Measurements from ENCODE around the gene QRICH2. TPM values are rescaled to one million over a fixed set of nuclear protein-coding genes. Genes with fewer than 3 reads are reported as not detected.

The QRICH2 gene
- total and polyA plus RNA-seq, 9 of the 15 experiments (the other 6 are each of a cell fraction or from before 2014, with no cell fraction given): 0.03 to 1.6 (median 0.81) TPM

DNA sequence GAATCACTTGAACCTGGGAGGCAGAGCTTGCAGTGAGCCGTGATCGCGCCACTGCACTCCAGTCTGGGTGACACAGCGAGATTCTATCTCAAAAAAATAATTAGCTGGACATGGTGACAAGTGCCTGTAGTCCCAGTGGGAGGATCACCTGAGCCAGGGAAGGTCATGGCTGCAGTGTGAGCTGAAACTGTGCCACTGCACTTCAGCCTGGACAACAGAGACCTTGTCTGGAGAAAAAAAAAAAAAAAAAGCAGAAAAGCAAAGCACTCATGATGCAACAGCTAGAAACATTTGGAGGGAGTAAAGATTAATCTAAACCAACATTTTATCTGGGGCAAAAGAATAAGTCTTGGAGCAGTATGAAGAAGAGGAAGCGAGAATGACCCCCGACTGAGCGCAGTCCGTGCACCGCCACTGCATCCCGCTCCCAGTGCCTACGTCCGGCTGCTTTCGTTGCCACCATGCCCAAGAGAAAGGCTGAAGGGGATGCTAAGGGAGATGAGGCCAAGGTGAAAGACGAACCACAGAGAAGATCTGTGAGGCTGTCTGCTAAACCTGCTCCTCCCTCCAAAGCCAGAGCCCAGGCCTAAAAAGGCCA lies 37.4 kb upstream of the QRICH2 start:
- Histone ChIP-seq H3K9ac (ENCODE audit: insufficient read depth in 1 of 2, low read depth in 2 of 2, low read length in 2 of 2) (peak overlapping the region; percentile 19 to 84; a peak in 3 of 4 replicates), H3K9me3 (replicated peaks; ENCODE audit: control insufficient read depth, insufficient read depth, low read depth, low read length) (no peaks in the 10 kb centered on the region; the same call in 1 of the 2 replicates), H2AFZ (ENCODE audit: low read depth, low read length) (no peak overlapping the region), H4K20me1 (replicated peaks; ENCODE audit: control insufficient read depth, insufficient read depth, low read length) (no peaks in the 10 kb centered on the region), H3K36me3 (ENCODE audit: control insufficient read depth, insufficient read depth, low read length) (peaks cover 53% of the 10 kb centered on the region), H3K9me1 (ENCODE audit: control insufficient read depth, insufficient read depth, low read length) (no peaks in the 10 kb centered on the region), H3K4me1 (replicated peaks in 1 of 2; ENCODE audit: control insufficient read depth in 2 of 2, insufficient read depth in 2 of 2, low read length in 2 of 2) (peaks cover 7 to 12% of the 10 kb centered on the region in 2 experiments; a peak in 4 of 5 replicates), H3K79me2 (ENCODE audit: control insufficient read depth, insufficient read depth, low read length) (peaks cover 3% of the 10 kb centered on the region; the same call in 2 of the 3 replicates), H3K27me3 (ENCODE audit: control insufficient read depth in 2 of 2, insufficient read depth in 2 of 2, low read length in 2 of 2) (no peaks in the 10 kb centered on the region), H3K4me2 (ENCODE audit: insufficient read depth, low read length) (no peak overlapping the region), H3K4me3 (no peak overlapping the region), H3K27ac (ENCODE audit: extremely low read depth, low read depth, low read length) (peak overlapping the region; percentile 50; the same call in 1 of the 3 replicates)
- in situ Hi-C loops (cut with MboI): no loop called here
- 38% methylated on average over 14 of the region's 14 CpGs for WGBS (ENCODE audit: insufficient coverage, low coverage, missing lambda C conversion rate)
- ChIA-PET POLR2A (interaction anchor here (1.0 to 1.5 kb wide), 3 partner anchors 8 to 45 kb away, joined by 3 to 7 read pairs (median 4); partner anchors contain the start of gene PRPSAP1), CTCF (ENCODE audit: low intra/inter-chr PET ratio) (no interaction called here)
- intact Hi-C loops (cut with micrococcal nuclease): no loop called here
- no TSS peak for BruUV-seq (replicated peaks)
- DNase-seq (ENCODE audit: extremely low read depth in 1 of 4, low spot score in 3 of 4) (peak in 1 of 4 experiments; percentile 49), ATAC-seq (peak; percentile 93), FAIRE-seq (peak; percentile 62)
- TF ChIP-seq ZBTB12 (CRISPR knock-in tag; IDR thresholded peaks at IDR 0.05): no peak
- no peak for TF ChIP-seq SP1 (CRISPR knock-in tag; IDR thresholded peaks at IDR 0.05)
- 0 out of 2 replicates have a peak, but pooled peaks have one; percentile 21 for TF ChIP-seq ZNF644 (tag; IDR thresholded peaks at IDR 0.05; ENCODE audit: low read depth)
- no peak for TF ChIP-seq FOXM1 (IDR thresholded peaks at IDR 0.05; ENCODE audit: low read depth)
- no peak for TF ChIP-seq FOXM1 (CRISPR knock-in tag; IDR thresholded peaks at IDR 0.05; ENCODE audit: low read depth)
- TF ChIP-seq MCM2 (IDR thresholded peaks at IDR 0.05; ENCODE audit: low read depth): no peak
- TF ChIP-seq RBFOX2 (IDR thresholded peaks at IDR 0.05; ENCODE audit: low read depth, low read length): peak; percentile 44; the same call in 1 of the 2 replicates
- TF ChIP-seq ZBTB43 (CRISPR knock-in tag; IDR thresholded peaks at IDR 0.05): no peak
- TF ChIP-seq ID3 (CRISPR knock-in tag; IDR thresholded peaks at IDR 0.05): no peak
- TF ChIP-seq ID3 (tag; IDR thresholded peaks at IDR 0.05): no peak
- no peak for TF ChIP-seq ZNF23 (CRISPR knock-in tag; IDR thresholded peaks at IDR 0.05)
- peak; percentile 13; the same call in 1 of the 2 replicates for TF ChIP-seq MAFK (IDR thresholded peaks at IDR 0.05; ENCODE audit: low read length)
- TF ChIP-seq KAT8 (IDR thresholded peaks at IDR 0.05; ENCODE audit: low read depth): no peak
- TF ChIP-seq, protein P1, sequence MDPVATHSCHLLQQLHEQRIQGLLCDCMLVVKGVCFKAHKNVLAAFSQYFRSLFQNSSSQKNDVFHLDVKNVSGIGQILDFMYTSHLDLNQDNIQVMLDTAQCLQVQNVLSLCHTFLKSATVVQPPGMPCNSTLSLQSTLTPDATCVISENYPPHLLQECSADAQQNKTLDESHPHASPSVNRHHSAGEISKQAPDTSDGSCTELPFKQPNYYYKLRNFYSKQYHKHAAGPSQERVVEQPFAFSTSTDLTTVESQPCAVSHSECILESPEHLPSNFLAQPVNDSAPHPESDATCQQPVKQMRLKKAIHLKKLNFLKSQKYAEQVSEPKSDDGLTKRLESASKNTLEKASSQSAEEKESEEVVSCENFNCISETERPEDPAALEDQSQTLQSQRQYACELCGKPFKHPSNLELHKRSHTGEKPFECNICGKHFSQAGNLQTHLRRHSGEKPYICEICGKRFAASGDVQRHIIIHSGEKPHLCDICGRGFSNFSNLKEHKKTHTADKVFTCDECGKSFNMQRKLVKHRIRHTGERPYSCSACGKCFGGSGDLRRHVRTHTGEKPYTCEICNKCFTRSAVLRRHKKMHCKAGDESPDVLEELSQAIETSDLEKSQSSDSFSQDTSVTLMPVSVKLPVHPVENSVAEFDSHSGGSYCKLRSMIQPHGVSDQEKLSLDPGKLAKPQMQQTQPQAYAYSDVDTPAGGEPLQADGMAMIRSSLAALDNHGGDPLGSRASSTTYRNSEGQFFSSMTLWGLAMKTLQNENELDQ (CRISPR knock-in tag; IDR thresholded peaks at IDR 0.05; ENCODE audit: borderline replicate concordance): no peak
- peak; percentile 83 for TF ChIP-seq SMARCE1 (IDR thresholded peaks at IDR 0.05)
- TF ChIP-seq YBX1 (IDR thresholded peaks at IDR 0.05): no peak
- TF ChIP-seq TOE1 (IDR thresholded peaks at IDR 0.05; ENCODE audit: borderline replicate concordance): no peak
- no peak for TF ChIP-seq TOE1 (CRISPR knock-in tag; IDR thresholded peaks at IDR 0.05; ENCODE audit: borderline replicate concordance, low read depth)

Data from K562 (cell line).